22Rv1 (cell line): ENCODE data around the gene HNRNPA2B1.
A peak's percentile ranks its signal among the peaks of the same experiment; 100 is the strongest.

Source experiments
- H3K27ac ChIP-seq: fragments of 450-650 bp; 2 replicates; pipeline ENCODE4 v1.5.1; 2017
- CTCF ChIP-seq: fragments of 450-650 bp; IDR thresholded peaks from 2 replicates; pipeline ENCODE4 v1.5.1; 2017; ENCODE audit warnings: mild to moderate bottlenecking
- ZFX ChIP-seq: fragments of 450-650 bp; IDR thresholded peaks from 2 replicates; pipeline ENCODE4 v1.6.1; 2017; ENCODE audit warnings: antibody characterized with exemption, borderline replicate concordance

The HNRNPA2B1 gene

GRCh38 chr7:26197153-26198115 is 3.1 kb downstream of the HNRNPA2B1 start:
- 0 out of 2 replicates have a peak overlapping the region, but pooled peaks have one; percentile 5 for H3K27ac ChIP-seq
- TF ChIP-seq ZFX: no peak

- TF ChIP-seq CTCF: no peak
- no peak for TF ChIP-seq ZFX
- no peak overlapping the region for H3K27ac ChIP-seq
Measured at GRCh38 chr7:26195867-26196657, 4.5 kb downstream of the HNRNPA2B1 start.

GRCh38 chr7:26195182-26195581 is 5.4 kb downstream of the HNRNPA2B1 start:
- H3K27ac ChIP-seq: 0 out of 2 replicates have a peak overlapping the region, but pooled peaks have one; percentile 14
- TF ChIP-seq ZFX: no peak
- no peak for TF ChIP-seq CTCF

- H3K27ac ChIP-seq: peak overlapping the region; percentile 14; the same call in 1 of the 2 replicates
Measured at GRCh38 chr7:26194764-26195163, 5.8 kb downstream of the HNRNPA2B1 start.

- H3K27ac ChIP-seq: peak overlapping the region; percentile 14; the same call in 1 of the 2 replicates
- TF ChIP-seq CTCF: no peak
- TF ChIP-seq ZFX: no peak
Measured at GRCh38 chr7:26193432-26194207, 6.9 kb downstream of the HNRNPA2B1 start.

GRCh38 chr7:26192485-26193087 is 8.0 kb downstream of the HNRNPA2B1 start:
- TF ChIP-seq CTCF (no peak), ZFX (no peak)
- H3K27ac ChIP-seq: peak overlapping the region; percentile 14; the same call in 1 of the 2 replicates

GRCh38 chr7:26191974-26192479 is 8.5 kb downstream of the HNRNPA2B1 start:
- no peak overlapping the region for H3K27ac ChIP-seq
- no peak for TF ChIP-seq ZFX
- TF ChIP-seq CTCF: no peak
